HPDE6-E6E7 (cell line): Measurements from ENCODE around the gene WWC2.

ENCODE experiments used
- DNase-seq: peaks from one replicate; pipeline ENCODE4 v3.0.0; 2011; ENCODE audit warnings: missing footprints; ENCODE audit errors: extremely low spot score

WWC2 gene

GRCh38 chr4:183354219-183354618 is 255.2 kb downstream of the WWC2 start:
- no peak for DNase-seq

- DNase-seq: peak; percentile 37
These were observed 256.3 kb downstream of the WWC2 start for GRCh38 chr4:183355405-183355804.

- DNase-seq: no peak
These were observed 257.2 kb downstream of the WWC2 start for GRCh38 chr4:183356173-183356830.

GRCh38 chr4:183356931-183357675 is 258.0 kb downstream of the WWC2 start:
- DNase-seq: peak; percentile 96

- no peak for DNase-seq
These were observed 259.2 kb downstream of the WWC2 start for GRCh38 chr4:183358215-183358755.

GRCh38 chr4:183360161-183360919 is 261.3 kb downstream of the WWC2 start:
- no peak for DNase-seq

- no peak for DNase-seq
These were observed 263.0 kb downstream of the WWC2 start for GRCh38 chr4:183362036-183362435.

GRCh38 chr4:183362916-183363542 is 264.0 kb downstream of the WWC2 start:
- DNase-seq: no peak

GRCh38 chr4:183364025-183364424 is 265.0 kb downstream of the WWC2 start:
- no peak for DNase-seq

- no peak for DNase-seq
These were observed 267.3 kb downstream of the WWC2 start for GRCh38 chr4:183366206-183366835.

- no peak for DNase-seq
These were observed 270.0 kb downstream of the WWC2 start for GRCh38 chr4:183369073-183369472.
